Thyroid gland (tissue), 4 donors: Measurements from ENCODE around the gene HCFC1R1.

Source experiments
- POLR2A ChIP-seq, 2 donors: fragments of 450-650 bp; IDR thresholded peaks; one replicate each; pipeline ENCODE4 v1.6.1; 2017; ENCODE audit warnings: antibody characterized with exemption in 2 of 2, mild to moderate bottlenecking in 2 of 2, moderate library complexity in 1 of 2
- TF ChIP-seq, protein P1 (sequence below), 6 experiments: fragments of 200-600 bp in 3 of 6; fragments of 450-650 bp in 3 of 6; sonication (generic) in 3 of 6; IDR thresholded peaks; one replicate each; pipeline ENCODE4 v1.5.1; 2016 to 2019; ENCODE audit warnings: antibody characterized with exemption in 6 of 6, mild to moderate bottlenecking in 2 of 6, inconsistent platforms in 1 of 6, moderate library complexity in 1 of 6

DNA sequence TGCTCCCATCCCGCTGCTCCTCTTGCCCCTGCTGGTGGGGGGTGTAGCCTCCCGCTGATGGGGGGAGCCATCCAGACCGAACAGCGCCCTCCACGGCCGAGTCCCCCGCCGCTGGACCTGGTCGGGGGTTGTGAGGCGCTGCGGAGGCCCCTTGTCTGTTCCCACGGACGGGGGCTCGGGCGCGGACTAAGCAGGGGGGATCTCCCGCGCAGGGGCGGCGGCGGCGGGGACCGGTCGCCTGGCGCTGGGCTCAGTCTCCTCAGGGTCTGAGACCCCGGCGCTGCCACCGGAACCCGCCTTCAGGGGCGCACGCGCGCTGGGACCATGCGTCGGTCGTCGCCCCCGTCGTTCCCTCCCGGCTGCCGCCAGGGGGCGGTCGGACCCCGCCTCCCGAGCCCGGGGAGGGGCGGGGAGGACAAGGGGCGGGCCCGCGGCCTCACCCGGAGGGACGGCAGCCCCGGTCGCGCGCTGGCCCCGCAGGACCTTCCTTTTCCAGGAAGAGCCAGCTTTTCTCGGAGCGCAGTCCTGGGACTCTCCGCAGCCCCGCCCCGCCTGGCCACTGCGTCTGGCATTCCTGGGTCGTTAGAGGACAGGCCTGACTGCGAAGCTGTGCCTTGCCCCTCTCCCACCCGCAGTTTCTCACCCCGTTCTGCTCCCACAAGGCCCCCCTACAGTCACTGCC, 35.4 kb upstream of the HCFC1R1 start:
- TF ChIP-seq, protein P1, sequence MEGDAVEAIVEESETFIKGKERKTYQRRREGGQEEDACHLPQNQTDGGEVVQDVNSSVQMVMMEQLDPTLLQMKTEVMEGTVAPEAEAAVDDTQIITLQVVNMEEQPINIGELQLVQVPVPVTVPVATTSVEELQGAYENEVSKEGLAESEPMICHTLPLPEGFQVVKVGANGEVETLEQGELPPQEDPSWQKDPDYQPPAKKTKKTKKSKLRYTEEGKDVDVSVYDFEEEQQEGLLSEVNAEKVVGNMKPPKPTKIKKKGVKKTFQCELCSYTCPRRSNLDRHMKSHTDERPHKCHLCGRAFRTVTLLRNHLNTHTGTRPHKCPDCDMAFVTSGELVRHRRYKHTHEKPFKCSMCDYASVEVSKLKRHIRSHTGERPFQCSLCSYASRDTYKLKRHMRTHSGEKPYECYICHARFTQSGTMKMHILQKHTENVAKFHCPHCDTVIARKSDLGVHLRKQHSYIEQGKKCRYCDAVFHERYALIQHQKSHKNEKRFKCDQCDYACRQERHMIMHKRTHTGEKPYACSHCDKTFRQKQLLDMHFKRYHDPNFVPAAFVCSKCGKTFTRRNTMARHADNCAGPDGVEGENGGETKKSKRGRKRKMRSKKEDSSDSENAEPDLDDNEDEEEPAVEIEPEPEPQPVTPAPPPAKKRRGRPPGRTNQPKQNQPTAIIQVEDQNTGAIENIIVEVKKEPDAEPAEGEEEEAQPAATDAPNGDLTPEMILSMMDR (IDR thresholded peaks at IDR 0.05), result peak; percentile 34 to 98 (median 96)
- peak in 1 of 2 donors; percentile 47 for TF ChIP-seq POLR2A (IDR thresholded peaks at IDR 0.05)
